Gastroesophageal sphincter (tissue), 4 donors: ENCODE measurements around the gene EFEMP2. TPM values are rescaled to one million over a fixed set of nuclear protein-coding genes. Genes with fewer than 3 reads are reported as not detected.

Source experiments
- ATAC-seq: fragments of 150-250 bp; one replicate; pipeline ENCODE4 v1.9.1; 2016; ENCODE audit warnings: mild to moderate bottlenecking, moderate library complexity
- H3K27ac ChIP-seq, 4 donors: fragments of 200-600 bp; sonication (generic) in 3 of 4; 1 replicate in 3 of 4; 2 replicates in 1 of 4; pipeline ENCODE4 v1.5.1; 2016 to 2019
- H3K27me3 ChIP-seq: fragments of 200-600 bp; sonication (generic); one replicate; pipeline ENCODE4 v1.5.1; 2019
- H3K36me3 ChIP-seq, 2 donors: fragments of 200-600 bp; sonication (generic); one replicate each; pipeline ENCODE4 v1.5.1; 2019; ENCODE audit warnings: control low read depth in 1 of 2
- H3K4me1 ChIP-seq, 3 donors: fragments of 200-600 bp; sonication (generic); 1 replicate in 2 of 3; 2 replicates in 1 of 3; pipeline ENCODE4 v1.5.1; 2016 to 2019; ENCODE audit warnings: control low read depth in 2 of 3
- H3K4me3 ChIP-seq, 2 donors: fragments of 200-600 bp; sonication (generic); one replicate each; pipeline ENCODE4 v1.5.1; 2019; ENCODE audit warnings: mild to moderate bottlenecking in 1 of 2, moderate library complexity in 1 of 2
- H3K9me3 ChIP-seq, 3 donors: fragments of 200-600 bp; sonication (generic); one replicate each; pipeline ENCODE4 v1.5.1; 2017 to 2019; ENCODE audit warnings: control low read depth in 2 of 3
- CTCF ChIP-seq, 4 experiments: fragments of 200-600 bp in 2 of 4; fragments of 450-650 bp in 2 of 4; sonication (generic) in 1 of 4; IDR thresholded peaks; one replicate each; pipeline ENCODE4 v1.5.1; 2017 to 2019; ENCODE audit warnings: antibody characterized with exemption in 4 of 4, mild to moderate bottlenecking in 2 of 4, moderate library complexity in 2 of 4
- EP300 ChIP-seq: sonication (generic); formaldehyde crosslinking; IDR thresholded peaks from one replicate; pipeline ENCODE4 v1.6.1; 2017; ENCODE audit warnings: antibody characterized with exemption, mild to moderate bottlenecking
- POLR2A ChIP-seq, 2 donors: fragments of 450-650 bp; IDR thresholded peaks; one replicate each; pipeline ENCODE4 v1.6.1; 2017; ENCODE audit warnings: antibody characterized with exemption in 2 of 2, mild to moderate bottlenecking in 2 of 2, moderate library complexity in 1 of 2
- POLR2AphosphoS5 ChIP-seq: sonication (generic); formaldehyde crosslinking; IDR thresholded peaks from one replicate; pipeline ENCODE4 v1.6.1; 2017; ENCODE audit warnings: antibody characterized with exemption
- WGBS, 2 donors: methylation state at CpG; one replicate each; pipeline ENCODE4 v1.1.5; 2018; ENCODE audit warnings: low coverage in 1 of 2; 5-methylcytosine and 5-hydroxymethylcytosine counted together
- total RNA-seq, 4 donors: library from RNA; depleted of rRNA; stranded (reverse); fragments of >200 nt; gene quantifications; one replicate each; pipeline ENCODE4 v1.1.0, GENCODE V29; 2016

The EFEMP2 gene
- total RNA-seq, 4 donors from 2014 or later: 55.6 to 92.8 (median 81.2) TPM

DNA sequence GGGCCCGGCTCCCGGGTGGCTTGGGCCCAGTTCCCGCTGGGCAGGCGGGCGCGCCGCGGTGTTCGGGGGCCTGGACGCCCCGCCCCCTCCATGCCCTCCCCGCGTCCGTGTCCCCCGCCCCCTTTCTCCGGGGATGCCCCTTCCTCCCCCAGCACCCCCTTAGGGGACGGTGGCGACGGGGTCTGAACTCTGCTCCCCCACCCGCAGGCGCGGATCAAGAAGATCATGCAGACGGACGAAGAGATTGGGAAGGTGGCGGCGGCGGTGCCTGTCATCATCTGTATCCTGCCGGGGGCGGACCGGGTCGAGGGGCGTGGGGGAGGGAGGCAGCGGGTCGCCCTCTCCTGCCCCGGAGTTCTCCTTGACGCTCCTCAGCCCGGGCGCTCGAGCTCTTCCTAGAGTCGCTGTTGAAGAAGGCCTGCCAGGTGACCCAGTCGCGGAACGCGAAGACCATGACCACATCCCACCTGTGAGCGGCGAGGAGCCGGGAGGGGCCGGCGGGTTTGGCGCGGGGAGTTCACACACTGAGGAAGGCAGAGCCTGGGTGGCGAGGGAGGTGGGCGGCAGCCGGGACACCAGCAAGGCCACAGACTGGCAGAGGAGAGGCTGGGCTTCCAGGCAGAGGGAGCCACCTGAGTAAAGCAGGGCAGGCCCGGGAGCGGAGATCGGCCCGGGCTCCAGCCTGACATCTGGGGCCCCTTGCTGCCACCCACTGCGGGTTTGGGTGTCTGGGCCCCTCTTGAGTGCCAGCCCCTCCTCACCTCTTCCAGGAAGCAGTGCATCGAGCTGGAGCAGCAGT is 47.2 kb upstream of the EFEMP2 start:
- no peak for TF ChIP-seq CTCF (IDR thresholded peaks at IDR 0.05)
- TF ChIP-seq EP300: no peak
- no peak for TF ChIP-seq POLR2AphosphoS5
- no peak for TF ChIP-seq POLR2A (IDR thresholded peaks at IDR 0.05)
- peak; percentile 24 for ATAC-seq
- no peaks in the 10 kb centered on the region for H3K27me3 ChIP-seq
- H3K36me3 ChIP-seq: peaks cover 0 to 42% of the 10 kb centered on the region in 2 donors
- no peaks in the 10 kb centered on the region for H3K9me3 ChIP-seq
- no CpG with 5 or more reads among the region's 60 CpGs for WGBS, 2 donors
- H3K4me3 ChIP-seq: peak overlapping the region; percentile 88 to 99
- peaks cover 0 to 52% (median 42%) of the 10 kb centered on the region in 3 donors for H3K4me1 ChIP-seq
- H3K27ac ChIP-seq: peak overlapping the region; percentile 73 to 98 (median 96)

- Histone ChIP-seq H3K9me3 (no peaks in the 10 kb centered on the region), H3K27me3 (no peaks in the 10 kb centered on the region), H3K27ac (peak within 1 kb of the TSS; percentile 78 to 98 (median 97)), H3K4me1 (peaks cover 0 to 58% (median 42%) of the 10 kb centered on the region in 3 donors), H3K36me3 (peaks cover 0 to 42% of the 10 kb centered on the region in 2 donors), H3K4me3 (peak within 1 kb of the TSS; percentile 88 to 99)
- WGBS, 2 donors: no CpG with 5 or more reads among the region's 59 CpGs
- peak; percentile 94 for ATAC-seq
- no peak for TF ChIP-seq EP300
- no peak for TF ChIP-seq CTCF (IDR thresholded peaks at IDR 0.05)
- TF ChIP-seq POLR2A (IDR thresholded peaks at IDR 0.05): peak; percentile 68 to 72
- TF ChIP-seq POLR2AphosphoS5: peak; percentile 77
Observed at GRCh38 chr11:65919141-65919572, 46.6 kb upstream of the EFEMP2 start, which contains the start of gene DRAP1. DRAP1 (plus strand) TSS chr11:65919426; CDS start chr11:65919502, 76 bp downstream.

DNA sequence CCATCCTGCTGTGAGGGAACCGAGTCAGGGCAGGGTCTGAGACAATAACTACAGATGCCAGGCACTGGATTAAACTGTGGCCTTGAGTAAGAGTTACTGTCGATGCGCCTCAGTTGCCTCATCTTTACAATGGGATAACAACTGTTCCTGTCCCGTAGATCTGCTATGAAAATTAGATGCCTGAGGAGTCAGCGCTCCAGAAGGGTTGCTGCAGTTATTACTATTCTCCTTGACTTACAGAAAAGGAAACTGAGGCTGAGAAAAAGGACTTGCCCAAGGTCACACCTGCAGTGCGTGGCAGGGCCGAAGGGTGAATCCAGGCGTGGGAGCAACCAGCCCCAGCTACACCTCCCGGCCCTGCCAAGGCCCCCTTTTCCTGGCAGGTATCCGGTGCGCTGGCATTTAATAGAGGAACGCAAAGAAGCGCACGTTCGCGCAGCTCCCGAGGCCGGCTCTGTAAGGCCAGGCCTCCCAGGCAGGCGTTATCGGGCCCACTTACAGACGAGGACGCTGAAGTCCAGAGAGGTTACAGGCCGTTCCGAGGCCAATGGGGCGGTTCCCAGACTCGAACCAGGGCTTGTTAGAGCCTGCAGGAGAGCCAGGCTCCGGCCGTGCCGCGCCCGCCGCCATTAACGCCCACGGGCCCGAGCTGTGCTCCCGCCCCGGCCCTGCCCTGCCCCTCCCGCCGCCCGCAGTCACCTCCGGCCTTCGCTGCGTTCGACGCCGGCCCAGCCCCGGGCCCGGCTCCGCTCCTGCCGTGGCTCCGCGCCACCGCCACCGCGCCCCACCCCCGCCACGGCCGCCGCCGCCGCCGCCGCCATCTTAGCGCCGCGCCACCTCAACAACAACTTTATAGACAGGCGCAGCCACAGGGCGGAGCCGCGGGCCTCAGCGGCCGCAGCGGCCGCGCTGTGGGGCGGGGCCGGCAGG is 45.9 kb upstream of the EFEMP2 start, which contains the start of gene C11orf68:
TSS of gene C11orf68 (minus strand) at position 852 of the 930 bp plus-strand sequence. CDS start at position 821, 31 bp downstream.
- peak in 1 of 4 experiments; percentile 5 for TF ChIP-seq CTCF (IDR thresholded peaks at IDR 0.05)
- TF ChIP-seq POLR2AphosphoS5: peak; percentile 28
- no peak for TF ChIP-seq EP300
- peak in 1 of 2 donors; percentile 41 for TF ChIP-seq POLR2A (IDR thresholded peaks at IDR 0.05)
- Histone ChIP-seq H3K27me3 (no peaks in the 10 kb centered on the region), H3K36me3 (peaks cover 0 to 38% of the 10 kb centered on the region in 2 donors), H3K4me1 (peaks cover 0 to 59% (median 42%) of the 10 kb centered on the region in 3 donors), H3K9me3 (no peaks in the 10 kb centered on the region), H3K4me3 (peak within 1 kb of the TSS; percentile 88 to 99), H3K27ac (peak within 1 kb of the TSS; percentile 78 to 98 (median 97))
- WGBS, 2 donors: 2 to 37% methylated on average over 3 to 6 of the region's 77 CpGs
- peak; percentile 79 for ATAC-seq

DNA sequence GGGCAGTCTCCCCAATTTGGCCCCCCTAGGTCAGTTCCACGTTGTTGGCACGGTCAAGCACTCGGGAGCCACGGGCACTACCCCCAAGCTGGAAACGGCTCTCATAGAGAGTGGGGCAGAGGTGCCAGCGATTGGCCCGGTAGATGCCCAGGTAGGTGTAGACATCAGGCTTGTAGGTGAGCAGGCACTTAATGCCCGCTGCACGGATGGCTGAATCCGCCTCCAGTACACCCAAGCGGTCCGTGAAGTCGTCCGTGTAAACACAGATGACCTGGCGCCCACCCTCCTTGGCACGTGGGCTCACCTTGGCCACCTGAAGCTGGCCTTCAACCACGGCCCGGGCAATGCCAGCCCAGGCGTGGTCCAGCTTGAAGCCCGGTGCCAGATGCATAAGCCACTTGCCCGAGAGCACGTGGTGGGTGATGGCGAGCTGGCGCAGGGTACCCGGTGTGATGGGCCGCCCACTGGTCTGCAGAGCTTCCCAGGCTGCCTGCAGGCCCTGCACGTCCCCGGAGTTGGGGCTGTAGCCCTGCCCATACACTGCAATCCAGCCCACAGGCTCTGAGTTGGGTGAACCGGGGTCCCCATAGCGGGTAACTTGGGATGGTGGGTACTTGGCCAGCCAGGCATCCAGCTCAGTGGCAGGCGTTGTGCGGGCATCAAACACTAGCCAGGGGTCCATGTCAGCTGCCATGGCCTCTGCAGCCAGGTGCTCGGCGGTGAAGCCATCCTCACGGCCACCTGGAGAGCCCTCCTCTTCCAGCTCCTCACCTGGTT is 45.0 kb upstream of the EFEMP2 start:
- H3K36me3 ChIP-seq: peaks cover 0 to 29% of the 10 kb centered on the region in 2 donors
- TF ChIP-seq EP300 (no peak), CTCF (IDR thresholded peaks at IDR 0.05) (no peak), POLR2AphosphoS5 (no peak), POLR2A (IDR thresholded peaks at IDR 0.05) (no peak)
- peaks cover 0 to 66% (median 42%) of the 10 kb centered on the region in 3 donors for H3K4me1 ChIP-seq
- no peaks in the 10 kb centered on the region for H3K9me3 ChIP-seq
- peak overlapping the region; percentile 59 to 99 for H3K4me3 ChIP-seq
- ATAC-seq: no peak
- H3K27ac ChIP-seq: peak overlapping the region; percentile 78 to 98 (median 97)
- no peaks in the 10 kb centered on the region for H3K27me3 ChIP-seq
- 69% methylated on average over 6 of the region's 35 CpGs; no CpG with 5 or more reads in 1 of the 2 donors for WGBS, 2 donors
